OCI-LY7 (cell line): ENCODE results near the gene ZNRF3.

Experiments used
- EZH2phosphoT487 ChIP-seq: fragments of 200-600 bp; sonication (generic); IDR thresholded peaks from 2 replicates; pipeline ENCODE4 v1.6.1; 2018; ENCODE audit warnings: low read depth, borderline replicate concordance, mild to moderate bottlenecking, mixed run types, antibody characterized with exemption, low read length, moderate library complexity, mixed read lengths
- TF ChIP-seq, protein P1 (sequence below): fragments of 200-600 bp; sonication (generic); conservative IDR thresholded peaks from 2 replicates; pipeline ENCODE4 v1.5.1; 2014; ENCODE audit warnings: mild to moderate bottlenecking, antibody characterized with exemption, low read length, moderate library complexity, mixed read lengths

DNA sequence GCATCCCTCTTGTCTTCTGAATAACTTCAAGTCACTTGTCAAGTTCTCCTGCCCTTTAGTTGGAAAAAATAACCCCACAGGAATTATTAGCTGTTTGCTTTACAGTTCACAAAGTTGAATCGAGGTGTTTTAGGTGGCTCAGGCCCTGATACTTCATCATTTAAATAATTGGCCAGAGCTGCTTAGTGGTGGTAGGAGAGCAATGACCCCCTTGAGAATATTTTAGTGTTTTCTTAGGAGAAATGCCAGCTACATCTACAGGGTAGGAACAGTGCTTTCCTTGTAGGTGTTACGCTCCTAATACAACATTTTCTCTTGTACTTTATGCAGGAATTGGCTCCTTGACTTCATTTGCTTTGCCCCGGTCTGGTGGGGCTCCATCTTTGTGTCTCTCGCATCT, 105.1 kb downstream of the ZNRF3 start:
- TF ChIP-seq, protein P1, sequence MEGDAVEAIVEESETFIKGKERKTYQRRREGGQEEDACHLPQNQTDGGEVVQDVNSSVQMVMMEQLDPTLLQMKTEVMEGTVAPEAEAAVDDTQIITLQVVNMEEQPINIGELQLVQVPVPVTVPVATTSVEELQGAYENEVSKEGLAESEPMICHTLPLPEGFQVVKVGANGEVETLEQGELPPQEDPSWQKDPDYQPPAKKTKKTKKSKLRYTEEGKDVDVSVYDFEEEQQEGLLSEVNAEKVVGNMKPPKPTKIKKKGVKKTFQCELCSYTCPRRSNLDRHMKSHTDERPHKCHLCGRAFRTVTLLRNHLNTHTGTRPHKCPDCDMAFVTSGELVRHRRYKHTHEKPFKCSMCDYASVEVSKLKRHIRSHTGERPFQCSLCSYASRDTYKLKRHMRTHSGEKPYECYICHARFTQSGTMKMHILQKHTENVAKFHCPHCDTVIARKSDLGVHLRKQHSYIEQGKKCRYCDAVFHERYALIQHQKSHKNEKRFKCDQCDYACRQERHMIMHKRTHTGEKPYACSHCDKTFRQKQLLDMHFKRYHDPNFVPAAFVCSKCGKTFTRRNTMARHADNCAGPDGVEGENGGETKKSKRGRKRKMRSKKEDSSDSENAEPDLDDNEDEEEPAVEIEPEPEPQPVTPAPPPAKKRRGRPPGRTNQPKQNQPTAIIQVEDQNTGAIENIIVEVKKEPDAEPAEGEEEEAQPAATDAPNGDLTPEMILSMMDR = no peak
- no peak for TF ChIP-seq EZH2phosphoT487
